Measurements from ENCODE around the gene ACTN4.
"Not testable (repeated sequence)": the region's sequence is repeated elsewhere in the genome, so short reads cannot be mapped to it uniquely, and the experiment has no call there.

The ACTN4 gene

DNA sequence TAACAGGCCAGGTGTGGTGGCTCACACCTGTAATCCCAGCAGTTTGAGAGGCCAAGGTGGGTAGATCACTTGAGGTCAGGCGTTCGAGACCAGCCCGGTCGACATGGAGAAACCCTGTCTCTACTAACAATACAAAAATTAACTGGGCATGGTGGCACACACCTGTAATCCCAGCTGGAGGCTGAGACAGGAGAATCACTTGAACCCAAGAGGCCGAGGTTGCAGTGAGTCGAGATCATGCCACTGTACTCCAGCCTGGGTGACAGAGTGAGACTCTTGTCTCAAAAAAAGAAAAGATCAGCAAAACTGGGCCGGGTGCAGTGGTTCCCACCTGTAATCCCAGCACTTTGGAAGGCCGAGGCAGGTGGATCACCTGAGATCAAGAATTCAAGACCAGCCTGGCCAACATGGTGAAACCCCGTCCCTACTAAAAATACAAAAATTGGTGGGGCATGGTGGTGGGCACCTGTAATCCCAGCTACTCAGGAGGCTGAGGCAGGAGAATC lies 114.5 kb downstream of the ACTN4 start:
- not testable (repeated sequence) for DNase-seq (ENCODE audit: low read depth in 4 of 4, low spot score in 1 of 4)

DNA sequence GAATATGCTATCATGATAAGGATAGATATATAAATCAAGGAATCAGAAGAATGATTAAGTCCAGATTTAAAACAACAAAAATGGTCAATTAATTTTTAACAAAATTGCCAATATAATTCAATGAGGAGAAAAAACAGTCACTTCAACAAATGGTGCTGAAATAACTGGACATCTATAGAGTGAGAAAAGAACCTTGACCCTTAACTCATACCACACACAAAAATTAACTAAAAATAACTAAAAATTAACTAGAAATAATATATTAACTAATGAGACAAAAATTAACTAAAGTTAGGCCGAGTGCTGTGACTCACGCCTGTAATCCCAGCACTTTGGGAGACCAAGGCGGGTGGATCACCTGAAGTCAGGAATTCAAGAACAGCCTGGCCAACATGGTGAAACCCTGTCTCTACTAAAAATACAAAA lies 116.4 kb downstream of the ACTN4 start:
- no peak for DNase-seq (ENCODE audit: low read depth in 4 of 4, low spot score in 1 of 4)

DNA sequence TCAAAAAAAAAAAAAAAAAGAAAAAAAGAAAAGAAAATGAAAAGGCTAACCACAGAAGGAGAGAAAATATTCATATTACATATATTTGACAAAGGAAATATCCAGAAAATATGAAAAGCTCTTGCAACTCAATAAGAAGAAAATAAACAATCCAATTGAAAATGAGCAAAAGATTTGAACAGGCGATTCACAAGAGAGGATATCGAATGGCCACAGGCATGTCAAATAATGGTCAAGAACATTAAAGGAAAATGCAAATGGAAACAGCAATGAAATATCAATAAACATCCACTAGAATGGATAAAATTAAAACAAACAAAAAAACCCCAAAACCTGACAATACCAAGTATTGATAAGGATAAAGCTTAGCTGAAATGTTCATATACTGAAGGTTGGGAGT lies 117.8 kb downstream of the ACTN4 start:
- no peak for DNase-seq (ENCODE audit: low read depth in 4 of 4, low spot score in 1 of 4)

DNA sequence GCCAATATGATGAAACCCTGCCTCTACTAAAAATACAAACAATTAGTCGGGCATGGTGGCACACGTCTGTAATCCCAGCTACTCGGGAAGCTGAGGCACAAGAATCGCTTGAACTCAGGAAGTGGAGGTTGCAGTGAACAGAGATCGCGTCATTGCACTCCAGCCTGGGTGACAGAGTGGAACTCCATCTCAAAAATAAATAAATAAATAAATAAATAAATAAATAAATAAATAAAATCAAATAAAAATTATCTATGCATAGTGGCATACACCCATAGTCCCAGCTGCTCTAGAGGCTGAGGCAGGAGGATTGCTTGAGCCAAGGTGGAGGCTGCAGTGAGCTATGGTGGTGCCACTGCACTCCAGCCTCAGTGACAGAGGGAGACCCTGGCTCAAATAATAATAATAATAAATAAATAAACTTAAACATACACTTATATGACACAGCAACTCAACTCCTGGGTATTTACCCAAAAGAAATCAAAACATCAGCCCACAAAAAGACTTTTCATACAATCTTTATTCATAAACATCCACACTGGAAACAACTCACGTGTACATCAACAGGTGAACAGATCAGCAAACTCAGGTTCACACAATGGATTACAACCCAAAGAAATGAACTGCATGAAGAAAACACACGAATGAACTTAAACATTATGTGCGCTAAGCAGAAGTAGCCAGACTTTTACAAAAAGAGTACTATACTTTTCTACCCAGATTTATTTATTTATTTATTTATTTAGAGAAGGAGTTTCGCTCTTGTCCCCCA lies 119.0 kb downstream of the ACTN4 start:
- no peak for DNase-seq (ENCODE audit: low read depth in 4 of 4, low spot score in 1 of 4)

DNA sequence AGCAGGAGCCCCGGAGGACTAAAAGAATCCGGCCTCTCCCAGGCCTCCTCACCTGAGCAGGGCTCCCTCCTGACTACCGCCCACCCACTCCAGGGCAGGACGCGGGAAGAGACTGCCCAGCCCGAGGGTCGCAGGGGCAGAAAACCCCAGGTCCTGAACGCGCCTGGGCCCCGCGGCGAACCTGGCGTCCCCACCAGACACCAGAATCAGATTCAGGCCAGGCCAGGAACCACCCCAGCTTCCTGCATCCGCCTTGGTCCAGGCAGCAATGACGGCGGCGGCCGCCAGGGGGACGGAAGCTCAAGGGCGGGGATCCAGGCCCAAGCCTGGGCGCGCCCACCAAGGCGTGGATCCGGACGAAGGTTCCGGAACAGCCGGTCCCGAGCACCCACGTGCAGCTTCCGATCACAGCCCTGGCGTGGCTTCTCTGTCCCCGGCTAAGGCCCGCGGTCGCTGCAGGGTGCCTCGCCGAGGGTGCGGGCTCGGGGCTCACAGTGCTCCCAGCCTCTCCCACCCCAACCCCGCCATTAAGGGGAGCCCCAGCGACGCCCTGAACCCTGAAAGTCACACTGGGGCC lies 122.3 kb downstream of the ACTN4 start:
- peak; percentile 63 to 87 (median 71) for DNase-seq (ENCODE audit: low read depth in 4 of 4, low spot score in 1 of 4)

DNA sequence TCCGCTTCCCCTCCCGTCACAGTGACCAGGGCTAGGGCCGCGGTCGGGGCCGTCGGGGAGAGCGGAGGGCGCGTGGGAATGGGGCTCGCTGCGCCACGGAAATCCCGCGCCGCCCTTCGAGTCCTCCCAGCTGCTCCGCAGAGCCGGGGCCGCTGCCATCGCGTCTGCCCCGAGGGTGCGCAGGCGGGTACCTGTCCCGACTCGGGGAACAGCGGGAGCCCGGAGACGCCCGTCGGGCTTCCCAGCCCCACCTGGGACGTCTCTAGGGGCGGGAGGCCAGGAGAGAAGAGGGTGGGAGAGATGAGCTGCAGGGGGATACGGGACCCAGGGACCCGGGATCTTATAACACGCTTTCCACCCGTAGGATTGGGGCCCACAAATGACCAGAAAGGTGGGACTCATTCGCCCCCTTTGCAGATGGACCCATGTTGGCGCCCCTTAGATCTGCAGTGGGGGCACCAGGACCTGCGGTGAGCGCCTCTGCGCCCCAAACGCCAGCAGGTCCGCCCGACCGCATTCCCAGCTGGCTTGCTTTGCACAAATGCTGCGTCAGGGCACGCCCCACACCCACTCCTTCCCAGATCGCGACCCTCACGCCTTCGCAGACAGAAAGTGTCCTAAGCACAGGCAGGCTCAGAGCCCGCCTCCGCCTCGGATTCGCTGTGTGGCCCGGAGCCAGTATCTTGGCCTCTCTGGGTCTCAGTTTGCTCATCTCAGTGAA lies 122.9 kb downstream of the ACTN4 start:
- DNase-seq (ENCODE audit: low read depth in 4 of 4, low spot score in 1 of 4): not testable (repeated sequence)

DNA sequence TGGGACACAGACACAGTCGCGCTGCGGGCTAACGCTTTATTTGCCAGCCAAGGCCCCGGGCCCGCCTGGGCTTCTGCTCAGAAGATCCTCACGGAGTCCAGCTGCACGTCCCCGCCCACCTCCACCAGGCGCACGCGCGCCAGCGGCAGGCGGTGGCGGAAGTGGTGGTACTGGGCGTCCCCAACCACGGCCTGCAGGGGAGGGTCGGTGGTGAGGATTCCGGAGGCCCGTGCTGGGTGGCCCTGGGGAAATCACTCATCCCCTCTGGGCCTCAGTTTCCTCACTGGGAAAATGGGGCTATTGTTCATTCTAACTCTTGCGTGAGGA lies 123.5 kb downstream of the ACTN4 start:
- not testable (repeated sequence) for DNase-seq (ENCODE audit: low read depth in 4 of 4, low spot score in 1 of 4)

DNA sequence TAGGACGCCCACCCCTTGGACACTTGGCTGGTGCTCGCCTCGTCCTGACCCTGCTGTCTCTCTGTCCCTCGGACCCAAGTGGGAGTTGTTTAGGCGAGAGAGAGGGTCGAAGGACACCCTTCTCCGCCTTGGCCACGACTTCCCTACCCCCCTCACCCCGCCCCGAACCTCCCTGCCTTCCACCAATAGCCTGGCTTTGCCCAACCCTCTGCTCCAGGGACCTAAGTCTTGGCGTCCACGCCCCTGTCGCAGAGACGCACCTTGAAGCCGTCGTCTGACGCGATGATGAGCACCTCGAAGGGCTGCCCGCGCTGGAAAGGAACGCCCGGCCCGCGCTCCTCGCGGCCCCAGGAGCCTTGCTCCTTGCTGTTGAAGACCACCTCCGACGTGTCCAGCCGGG lies 124.1 kb downstream of the ACTN4 start:
- not testable (repeated sequence) for DNase-seq (ENCODE audit: low read depth in 4 of 4, low spot score in 1 of 4)

DNA sequence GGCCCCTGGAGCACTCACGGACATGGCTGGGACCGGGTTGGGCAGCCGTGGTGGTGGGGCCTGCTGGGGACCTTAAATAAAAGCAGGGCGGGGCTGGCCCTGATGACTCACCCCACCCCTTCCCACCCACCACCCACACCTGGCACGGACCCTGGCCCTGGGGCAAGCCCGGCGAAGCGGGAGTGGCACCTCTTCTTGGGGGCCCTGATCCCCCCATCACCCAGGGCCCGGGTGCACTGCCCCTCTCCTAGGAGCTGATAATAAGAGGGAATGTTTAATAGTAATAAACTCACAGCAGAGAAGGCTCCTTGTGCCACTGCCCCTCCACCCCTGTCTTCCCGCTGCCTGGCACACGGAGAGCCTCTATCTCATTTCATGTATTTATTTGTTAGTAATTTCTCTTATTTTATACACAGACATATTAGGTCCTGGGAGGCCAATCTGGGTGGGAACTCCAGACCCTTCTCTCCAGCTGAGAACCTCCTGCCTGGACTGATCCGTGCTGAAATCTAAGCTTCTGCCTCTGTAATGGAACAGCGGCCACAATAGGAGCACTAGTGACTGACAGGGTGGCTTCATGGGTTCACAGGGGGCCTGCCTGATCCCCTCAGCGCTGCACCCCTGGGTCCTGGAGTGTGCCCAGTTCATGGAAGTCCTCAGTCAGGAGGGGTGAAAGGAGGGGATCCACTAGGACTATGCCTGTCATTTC lies 126.2 kb downstream of the ACTN4 start, which contains the start of gene LGALS7:
Gene LGALS7, minus strand, starts transcription at position 49 of the 709 bp plus-strand sequence. Its CDS starts 25 bp downstream, at position 24.
- DNase-seq (ENCODE audit: low read depth in 4 of 4, low spot score in 1 of 4): no peak

DNA sequence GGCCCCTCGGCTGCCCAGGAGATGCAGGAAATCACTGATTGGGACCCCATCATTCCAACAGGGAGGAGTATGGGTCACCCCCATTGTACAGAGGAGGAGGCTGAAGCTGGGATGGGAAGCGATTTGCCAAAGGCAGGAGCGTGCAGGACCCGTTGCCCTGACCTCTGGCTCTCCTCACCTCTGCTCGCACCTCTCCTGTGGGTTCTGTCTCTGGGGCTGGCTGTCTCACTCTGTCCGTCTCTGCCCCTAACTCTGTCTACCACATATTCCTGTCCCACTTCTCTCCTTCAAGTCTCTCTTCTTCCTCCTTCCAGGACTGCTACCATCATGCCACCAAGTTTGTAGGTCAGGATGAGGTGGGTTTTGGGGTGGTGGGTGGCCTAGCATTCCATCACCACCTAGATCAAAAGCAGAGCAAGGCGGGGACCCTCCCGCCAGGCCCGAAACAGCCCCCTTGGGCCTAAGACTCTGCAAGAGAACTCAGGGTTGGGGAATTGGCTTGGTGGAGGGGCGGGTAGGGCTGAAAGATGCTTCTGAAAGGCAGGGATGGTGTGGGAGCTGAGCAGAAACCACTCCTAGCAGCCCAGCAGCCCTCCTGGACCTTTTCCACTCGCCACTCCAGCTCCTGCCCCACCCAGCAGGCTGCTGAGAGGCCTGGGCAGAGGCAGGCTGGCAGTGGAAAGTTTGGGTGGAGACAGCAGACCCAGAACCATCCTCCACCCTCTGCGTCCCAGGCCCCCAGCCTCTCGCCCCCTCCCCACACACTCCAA lies 126.9 kb downstream of the ACTN4 start:
- DNase-seq (ENCODE audit: low read depth in 4 of 4, low spot score in 1 of 4): no peak

DNA sequence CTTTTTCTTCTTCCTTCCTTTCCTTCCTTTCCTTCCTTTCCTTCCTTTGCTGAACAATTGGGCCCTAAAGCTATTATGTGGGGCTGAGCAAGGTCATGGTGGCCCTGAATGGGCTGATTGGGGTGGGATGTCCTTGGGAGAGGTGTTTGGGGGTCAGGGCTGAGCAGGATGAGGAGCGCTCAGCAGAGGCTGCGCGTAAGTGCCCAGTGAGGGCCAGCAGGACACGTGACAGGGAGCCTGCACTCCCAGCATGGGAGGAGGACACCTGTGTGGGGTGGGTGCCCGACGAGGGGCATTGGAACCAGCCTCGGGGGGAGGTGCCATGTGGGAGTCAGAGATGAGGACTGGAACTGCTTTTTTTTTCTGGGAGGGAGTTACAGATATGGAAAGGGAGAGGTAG lies 131.3 kb downstream of the ACTN4 start:
- DNase-seq (ENCODE audit: low read depth in 4 of 4, low spot score in 1 of 4): no peak

DNA sequence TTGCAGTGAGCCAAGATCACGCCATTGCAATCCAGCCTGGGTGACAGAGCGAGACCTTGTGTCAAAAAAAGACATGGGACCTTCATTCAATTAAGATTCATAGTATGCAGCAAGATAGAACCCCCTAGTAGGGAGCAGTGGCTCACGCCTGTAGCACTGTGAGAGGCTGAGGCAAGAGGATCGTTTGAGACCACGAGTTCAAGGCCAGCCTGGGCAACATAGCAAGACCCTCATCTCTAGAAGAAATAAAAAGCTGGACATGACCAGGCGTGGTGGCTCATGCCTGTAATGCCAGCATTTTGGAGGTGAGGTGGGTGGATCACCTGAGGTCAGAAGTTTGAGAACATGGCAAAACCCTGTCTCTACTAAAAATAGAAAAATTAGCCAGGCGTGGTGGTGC lies 133.0 kb downstream of the ACTN4 start:
- no peak for DNase-seq (ENCODE audit: low read depth in 4 of 4, low spot score in 1 of 4)

DNA sequence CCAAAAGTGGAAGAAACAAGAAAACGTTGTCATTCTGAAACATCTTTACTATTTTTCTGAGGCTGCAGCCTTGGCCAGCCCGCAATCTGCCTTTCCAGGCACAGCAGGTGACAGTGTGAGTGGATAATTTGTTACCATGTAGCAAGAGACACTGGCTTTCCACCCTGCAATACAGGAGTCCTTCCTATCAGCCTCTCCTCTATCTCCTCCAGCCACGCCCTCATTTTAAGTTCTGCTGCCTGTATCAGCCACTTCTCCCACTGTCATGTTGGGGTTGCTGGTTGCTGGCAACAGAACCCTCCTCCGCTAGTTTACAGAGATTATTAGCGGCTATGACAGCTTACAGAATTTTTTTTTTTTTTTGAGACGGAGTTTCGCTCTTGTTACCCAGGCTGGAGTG lies 133.6 kb downstream of the ACTN4 start:
- no peak for DNase-seq (ENCODE audit: low read depth in 4 of 4, low spot score in 1 of 4)

Measured in stimulated activated CD4-positive, alpha-beta T cell treated with anti-CD3 and anti-CD28 coated beads, Interleukin-1b, Interleukin-23, amount 100 ng/mL, for 24 hours (primary cell).